Measurements from ENCODE around the gene PTPRN2.

Gene PTPRN2

GRCh38 chr7:158292948-158293347 lies 294.7 kb downstream of the PTPRN2 start:
- Histone ChIP-seq H3K27me3 (ENCODE audit: control insufficient read depth, insufficient read depth, low read length) (no peaks in the 10 kb centered on the region), H2AFZ (no peak overlapping the region), H3K27ac (no peak overlapping the region), H3K36me3 (ENCODE audit: control insufficient read depth, insufficient read depth, low read length) (no peaks in the 10 kb centered on the region), H3K4me2 (ENCODE audit: low read length) (no peak overlapping the region), H3K4me1 (no peaks in the 10 kb centered on the region), H3K9me3 (ENCODE audit: control insufficient read depth, low read length) (no peaks in the 10 kb centered on the region), H3K9ac (no peak overlapping the region), H3K79me2 (no peaks in the 10 kb centered on the region), H3K4me3 (ENCODE audit: low read depth, low read length) (no peak overlapping the region)
- TF ChIP-seq CTCF (IDR thresholded peaks at IDR 0.05): no peak

GRCh38 chr7:158291998-158292397 lies 295.6 kb downstream of the PTPRN2 start:
- H3K79me2 ChIP-seq: no peaks in the 10 kb centered on the region
- H3K9ac ChIP-seq: no peak overlapping the region
- no peaks in the 10 kb centered on the region for H3K4me1 ChIP-seq
- no peak overlapping the region for H2AFZ ChIP-seq
- no peak overlapping the region for H3K27ac ChIP-seq
- no peaks in the 10 kb centered on the region for H3K9me3 ChIP-seq (ENCODE audit: control insufficient read depth, low read length)
- H3K27me3 ChIP-seq (ENCODE audit: control insufficient read depth, insufficient read depth, low read length): no peaks in the 10 kb centered on the region
- H3K36me3 ChIP-seq (ENCODE audit: control insufficient read depth, insufficient read depth, low read length): no peaks in the 10 kb centered on the region
- no peak overlapping the region for H3K4me3 ChIP-seq (ENCODE audit: low read depth, low read length)
- no peak overlapping the region for H3K4me2 ChIP-seq (ENCODE audit: low read length)
- no peak for TF ChIP-seq CTCF (IDR thresholded peaks at IDR 0.05)

GRCh38 chr7:158289761-158290523 lies 297.7 kb downstream of the PTPRN2 start:
- H3K27me3 ChIP-seq (ENCODE audit: control insufficient read depth, insufficient read depth, low read length): no peaks in the 10 kb centered on the region
- no peaks in the 10 kb centered on the region for H3K79me2 ChIP-seq
- H3K4me3 ChIP-seq (ENCODE audit: low read depth, low read length): no peak overlapping the region
- no peaks in the 10 kb centered on the region for H3K36me3 ChIP-seq (ENCODE audit: control insufficient read depth, insufficient read depth, low read length)
- no peak overlapping the region for H3K9ac ChIP-seq
- H2AFZ ChIP-seq: no peak overlapping the region
- no peak overlapping the region for H3K27ac ChIP-seq
- H3K4me2 ChIP-seq (ENCODE audit: low read length): no peak overlapping the region
- no peak for TF ChIP-seq CTCF (IDR thresholded peaks at IDR 0.05)
- H3K4me1 ChIP-seq: no peaks in the 10 kb centered on the region
- H3K9me3 ChIP-seq (ENCODE audit: control insufficient read depth, low read length): no peaks in the 10 kb centered on the region

GRCh38 chr7:158289231-158289630 lies 298.4 kb downstream of the PTPRN2 start:
- no peak overlapping the region for H3K27ac ChIP-seq
- H3K79me2 ChIP-seq: no peaks in the 10 kb centered on the region
- no peak overlapping the region for H3K4me2 ChIP-seq (ENCODE audit: low read length)
- H3K9ac ChIP-seq: no peak overlapping the region
- H2AFZ ChIP-seq: no peak overlapping the region
- no peaks in the 10 kb centered on the region for H3K27me3 ChIP-seq (ENCODE audit: control insufficient read depth, insufficient read depth, low read length)
- no peak for TF ChIP-seq CTCF (IDR thresholded peaks at IDR 0.05)
- no peaks in the 10 kb centered on the region for H3K4me1 ChIP-seq
- H3K36me3 ChIP-seq (ENCODE audit: control insufficient read depth, insufficient read depth, low read length): no peaks in the 10 kb centered on the region
- H3K4me3 ChIP-seq (ENCODE audit: low read depth, low read length): no peak overlapping the region
- H3K9me3 ChIP-seq (ENCODE audit: control insufficient read depth, low read length): no peaks in the 10 kb centered on the region

GRCh38 chr7:158286210-158286609 lies 301.4 kb downstream of the PTPRN2 start:
- no peaks in the 10 kb centered on the region for H3K36me3 ChIP-seq (ENCODE audit: control insufficient read depth, insufficient read depth, low read length)
- no peak for TF ChIP-seq CTCF (IDR thresholded peaks at IDR 0.05)
- no peaks in the 10 kb centered on the region for H3K79me2 ChIP-seq
- no peak overlapping the region for H3K9ac ChIP-seq
- no peak overlapping the region for H3K4me3 ChIP-seq (ENCODE audit: low read depth, low read length)
- no peaks in the 10 kb centered on the region for H3K4me1 ChIP-seq
- H3K4me2 ChIP-seq (ENCODE audit: low read length): no peak overlapping the region
- H3K9me3 ChIP-seq (ENCODE audit: control insufficient read depth, low read length): no peaks in the 10 kb centered on the region
- H2AFZ ChIP-seq: no peak overlapping the region
- no peaks in the 10 kb centered on the region for H3K27me3 ChIP-seq (ENCODE audit: control insufficient read depth, insufficient read depth, low read length)
- H3K27ac ChIP-seq: no peak overlapping the region

Data from parathyroid adenoma (tissue), 2 donors.